ENCODE results near the gene PSMD14. TPM values are rescaled to one million over a fixed set of nuclear protein-coding genes. Genes with fewer than 3 reads are reported as not detected.
"Not testable (repeated sequence)": the region's sequence is repeated elsewhere in the genome, so short reads cannot be mapped to it uniquely, and the experiment has no call there.

PSMD14 gene
- total RNA-seq, 3 donors from 2014 or later, result 122 to 143 (median 133) TPM

GRCh38 chr2:161315380-161315779 lies 7.2 kb downstream of the PSMD14 start:
- no peaks in the 10 kb centered on the region for H3K9me3 Mint-ChIP-seq
- DNase-seq (no peak), ATAC-seq (no peak)
- peaks cover 23% of the 10 kb centered on the region for H3K36me3 Mint-ChIP-seq (ENCODE audit: insufficient read depth)
- H3K4me3 Mint-ChIP-seq, result no peak overlapping the region
- peaks cover 32% of the 10 kb centered on the region for H3K4me1 Mint-ChIP-seq (ENCODE audit: low read depth)
- no peaks in the 10 kb centered on the region for H3K27me3 Mint-ChIP-seq (ENCODE audit: low read depth)

GRCh38 chr2:161316701-161317100 lies 8.5 kb downstream of the PSMD14 start:
- H3K9me3 Mint-ChIP-seq, result no peaks in the 10 kb centered on the region

DNA sequence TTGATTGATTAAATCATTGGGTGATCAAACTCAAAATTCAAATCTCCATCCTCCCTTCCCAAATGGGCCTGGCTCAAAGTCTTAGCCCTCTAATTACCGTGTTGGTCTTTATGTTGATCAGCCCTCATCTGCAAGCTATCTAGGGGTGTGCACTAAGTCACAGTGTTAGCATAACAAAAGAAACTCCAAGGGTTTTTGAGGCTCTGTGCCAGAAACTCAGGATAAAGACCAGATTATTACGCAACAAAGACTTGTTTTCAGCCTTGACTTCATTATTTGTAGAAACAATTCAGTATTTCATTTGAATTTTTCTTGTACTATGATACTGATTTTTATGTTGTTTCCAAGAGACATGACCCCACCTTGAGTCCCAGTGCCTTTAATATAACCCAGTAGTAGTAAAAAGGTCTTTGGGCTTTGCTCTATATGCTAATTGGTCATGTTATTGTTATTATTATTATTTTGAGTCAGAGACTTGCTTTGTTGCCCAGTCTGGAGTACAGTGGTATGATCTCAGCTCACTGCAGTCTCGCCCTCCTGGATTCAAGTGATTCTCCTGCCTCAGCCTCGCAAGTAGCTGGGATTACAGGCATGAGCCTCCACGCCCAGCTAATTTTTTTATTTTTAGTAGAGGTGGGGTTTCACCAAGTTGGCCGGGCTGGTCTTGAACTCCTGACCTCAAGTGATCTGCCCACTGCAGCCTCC lies 13.9 kb downstream of the PSMD14 start:
- ATAC-seq (no peak), DNase-seq (no peak)
- Mint-ChIP-seq H3K27me3 (ENCODE audit: low read depth) (no peaks in the 10 kb centered on the region), H3K36me3 (ENCODE audit: insufficient read depth) (peaks cover 49% of the 10 kb centered on the region), H3K4me1 (ENCODE audit: low read depth) (peaks cover 12% of the 10 kb centered on the region), H3K4me3 (no peak overlapping the region), H3K9me3 (no peaks in the 10 kb centered on the region)

More at GRCh38 chr2:161316701-161317100, 8.5 kb downstream of the PSMD14 start:
- ATAC-seq, result no peak
- Mint-ChIP-seq H3K4me3 (no peak overlapping the region), H3K36me3 (ENCODE audit: insufficient read depth) (peaks cover 30% of the 10 kb centered on the region), H3K4me1 (ENCODE audit: low read depth) (peaks cover 28% of the 10 kb centered on the region), H3K27me3 (ENCODE audit: low read depth) (no peaks in the 10 kb centered on the region)
- no peak for DNase-seq

GRCh38 chr2:161324876-161325275 lies 16.7 kb downstream of the PSMD14 start:
- no peaks in the 10 kb centered on the region for H3K9me3 Mint-ChIP-seq
- no peak overlapping the region for H3K4me3 Mint-ChIP-seq
- H3K36me3 Mint-ChIP-seq (ENCODE audit: insufficient read depth), result peaks cover 48% of the 10 kb centered on the region
- DNase-seq (no peak), ATAC-seq (no peak)
- H3K27me3 Mint-ChIP-seq (ENCODE audit: low read depth), result no peaks in the 10 kb centered on the region
- peaks cover 9% of the 10 kb centered on the region for H3K4me1 Mint-ChIP-seq (ENCODE audit: low read depth)

DNA sequence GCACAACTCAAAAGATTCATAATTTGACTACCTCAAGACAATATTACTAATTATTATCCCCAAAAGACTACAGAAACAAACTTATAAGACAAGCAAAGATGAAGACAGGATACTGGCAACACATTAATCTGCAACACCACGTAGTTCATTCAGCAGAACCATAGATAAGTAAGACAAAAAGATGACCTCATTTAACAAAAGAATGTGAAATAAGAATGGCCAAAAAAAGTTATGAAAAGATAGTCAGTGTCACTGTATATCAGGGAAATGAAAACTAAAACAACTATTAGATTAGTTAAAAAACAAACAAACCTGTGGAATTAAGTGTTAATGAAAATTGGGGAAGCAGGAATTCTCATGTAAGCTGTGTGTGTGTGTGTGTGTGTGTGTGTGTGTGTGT lies 19.4 kb downstream of the PSMD14 start:
- Mint-ChIP-seq H3K4me1 (ENCODE audit: low read depth) (peaks cover 9% of the 10 kb centered on the region), H3K9me3 (no peaks in the 10 kb centered on the region), H3K27me3 (ENCODE audit: low read depth) (no peaks in the 10 kb centered on the region), H3K36me3 (ENCODE audit: insufficient read depth) (peaks cover 40% of the 10 kb centered on the region), H3K4me3 (no peak overlapping the region)
- no peak for DNase-seq
- no peak for ATAC-seq

- DNase-seq (no peak), ATAC-seq (no peak)
- no peaks in the 10 kb centered on the region for H3K9me3 Mint-ChIP-seq
- no peaks in the 10 kb centered on the region for H3K27me3 Mint-ChIP-seq (ENCODE audit: low read depth)
- H3K4me3 Mint-ChIP-seq, result no peak overlapping the region
- peaks cover 17% of the 10 kb centered on the region for H3K36me3 Mint-ChIP-seq (ENCODE audit: insufficient read depth)
- H3K4me1 Mint-ChIP-seq (ENCODE audit: low read depth), result peaks cover 6% of the 10 kb centered on the region
These were observed 24.2 kb downstream of the PSMD14 start for GRCh38 chr2:161332371-161332967.

DNA sequence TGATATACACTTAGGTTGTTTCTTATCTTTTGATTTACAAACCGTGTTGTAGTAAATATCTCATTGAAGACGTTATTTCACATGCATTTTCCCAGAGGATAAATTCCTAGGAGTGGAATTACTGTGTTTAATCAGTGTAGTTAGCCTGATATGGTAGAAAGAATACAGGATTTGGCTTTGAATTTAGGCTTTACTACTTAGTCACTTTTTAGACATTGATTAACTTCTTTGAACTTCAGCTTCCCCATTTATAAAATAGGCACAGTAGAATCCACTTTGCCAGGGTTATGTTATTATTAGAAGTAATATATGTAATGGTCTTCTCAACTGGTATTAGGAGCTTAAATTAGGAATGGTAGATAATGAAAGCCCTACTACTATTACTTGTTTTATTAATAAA lies 27.4 kb downstream of the PSMD14 start:
- peaks cover 22% of the 10 kb centered on the region for H3K36me3 Mint-ChIP-seq (ENCODE audit: insufficient read depth)
- peaks cover 10% of the 10 kb centered on the region for H3K4me1 Mint-ChIP-seq (ENCODE audit: low read depth)
- ATAC-seq, result no peak
- H3K4me3 Mint-ChIP-seq, result no peak overlapping the region
- no peaks in the 10 kb centered on the region for H3K27me3 Mint-ChIP-seq (ENCODE audit: low read depth)
- H3K9me3 Mint-ChIP-seq, result no peaks in the 10 kb centered on the region
- no peak for DNase-seq

DNA sequence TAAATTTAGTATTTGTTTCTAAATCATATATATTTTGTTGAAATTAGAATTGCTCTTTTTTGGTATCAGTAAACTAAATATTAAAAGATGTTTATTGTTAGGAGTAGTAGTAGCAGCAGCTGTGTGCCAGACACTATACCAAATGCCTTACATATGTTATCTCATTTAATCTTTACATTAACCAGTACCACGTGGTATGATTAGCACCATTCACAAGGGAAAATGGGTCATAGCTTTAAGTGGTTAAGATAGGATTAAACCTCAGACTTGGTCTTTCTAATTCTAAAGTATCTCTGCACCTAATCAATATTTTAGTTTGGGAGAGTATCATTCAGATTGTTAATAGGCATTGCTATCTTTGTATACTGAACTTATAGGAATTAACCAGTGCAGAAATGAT lies 29.0 kb downstream of the PSMD14 start:
- no peak overlapping the region for H3K4me3 Mint-ChIP-seq

GRCh38 chr2:161339532-161339931 lies 31.3 kb downstream of the PSMD14 start:
- ATAC-seq; H3K27me3 Mint-ChIP-seq (ENCODE audit: low read depth); H3K4me1 Mint-ChIP-seq (ENCODE audit: low read depth); DNase-seq; H3K4me3 Mint-ChIP-seq: not testable (repeated sequence)
- H3K36me3 Mint-ChIP-seq (ENCODE audit: insufficient read depth), result peaks cover 32% of the 10 kb centered on the region
- H3K9me3 Mint-ChIP-seq, result peaks cover 15% of the 10 kb centered on the region

More for the DNA sequence above, 29.0 kb downstream of the PSMD14 start:
- H3K27me3 Mint-ChIP-seq (ENCODE audit: low read depth), result no peaks in the 10 kb centered on the region
- H3K36me3 Mint-ChIP-seq (ENCODE audit: insufficient read depth), result peaks cover 23% of the 10 kb centered on the region
- DNase-seq, result no peak
- peaks cover 5% of the 10 kb centered on the region for H3K9me3 Mint-ChIP-seq
- no peak for ATAC-seq
- peaks cover 10% of the 10 kb centered on the region for H3K4me1 Mint-ChIP-seq (ENCODE audit: low read depth)

GRCh38 chr2:161340930-161341413 lies 32.7 kb downstream of the PSMD14 start:
- peaks cover 15% of the 10 kb centered on the region for H3K9me3 Mint-ChIP-seq
- DNase-seq; ATAC-seq; H3K4me3 Mint-ChIP-seq; H3K27me3 Mint-ChIP-seq (ENCODE audit: low read depth); H3K4me1 Mint-ChIP-seq (ENCODE audit: low read depth): not testable (repeated sequence)
- H3K36me3 Mint-ChIP-seq (ENCODE audit: insufficient read depth), result peaks cover 36% of the 10 kb centered on the region

DNA sequence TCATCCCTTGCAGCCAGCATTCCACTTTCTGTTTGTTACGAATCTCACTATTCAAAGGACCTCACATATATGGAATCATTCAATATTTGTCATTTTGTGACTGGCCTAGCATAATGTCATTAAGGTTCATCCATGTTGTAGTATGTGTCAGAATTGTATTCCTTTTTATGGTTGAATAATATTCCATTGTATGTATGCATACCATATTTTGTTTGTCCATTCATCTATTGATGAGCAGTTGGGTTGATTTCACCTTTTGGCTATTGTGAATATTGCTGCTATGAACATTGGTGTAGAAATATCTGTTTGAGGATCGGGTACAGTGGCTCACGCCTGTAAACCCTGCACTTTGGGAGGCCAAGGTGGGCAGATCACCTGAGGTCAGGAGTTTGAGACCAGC lies 35.0 kb downstream of the PSMD14 start:
- DNase-seq, result no peak
- Mint-ChIP-seq H3K27me3 (ENCODE audit: low read depth) (no peaks in the 10 kb centered on the region), H3K4me3 (no peak overlapping the region), H3K36me3 (ENCODE audit: insufficient read depth) (peaks cover 48% of the 10 kb centered on the region), H3K4me1 (ENCODE audit: low read depth) (peaks cover 13% of the 10 kb centered on the region), H3K9me3 (peaks cover 15% of the 10 kb centered on the region)
- ATAC-seq, result no peak

- Mint-ChIP-seq H3K4me3 (no peak overlapping the region), H3K27me3 (ENCODE audit: low read depth) (no peaks in the 10 kb centered on the region), H3K36me3 (ENCODE audit: insufficient read depth) (peaks cover 46% of the 10 kb centered on the region), H3K4me1 (ENCODE audit: low read depth) (peaks cover 15% of the 10 kb centered on the region), H3K9me3 (peaks cover 15% of the 10 kb centered on the region)
- DNase-seq (no peak), ATAC-seq (no peak)
These were observed 36.5 kb downstream of the PSMD14 start for GRCh38 chr2:161344692-161345091.

DNA sequence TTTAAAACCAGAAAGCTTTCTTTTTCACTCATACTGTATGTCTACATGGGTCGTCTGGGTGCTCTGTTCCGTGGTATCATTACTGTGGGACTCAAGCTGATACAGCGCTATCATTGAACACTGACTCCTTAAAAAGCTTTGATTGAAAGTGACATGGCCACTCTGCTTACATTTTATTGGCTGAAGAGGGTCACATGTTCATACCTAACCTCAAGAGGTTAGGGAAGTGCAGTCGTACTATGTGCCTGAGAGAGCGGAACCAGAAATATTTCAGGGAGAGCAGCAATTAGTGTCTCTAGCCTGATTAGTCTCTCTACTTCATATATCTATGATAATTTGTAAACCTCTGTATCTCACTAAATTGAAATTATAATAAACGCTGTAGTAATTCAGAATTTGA lies 43.5 kb downstream of the PSMD14 start:
- Mint-ChIP-seq H3K36me3 (ENCODE audit: insufficient read depth) (peaks cover 23% of the 10 kb centered on the region), H3K27me3 (ENCODE audit: low read depth) (no peaks in the 10 kb centered on the region), H3K4me3 (no peak overlapping the region), H3K4me1 (ENCODE audit: low read depth) (peaks cover 24% of the 10 kb centered on the region), H3K9me3 (no peaks in the 10 kb centered on the region)
- no peak for ATAC-seq
- DNase-seq, result no peak

DNA sequence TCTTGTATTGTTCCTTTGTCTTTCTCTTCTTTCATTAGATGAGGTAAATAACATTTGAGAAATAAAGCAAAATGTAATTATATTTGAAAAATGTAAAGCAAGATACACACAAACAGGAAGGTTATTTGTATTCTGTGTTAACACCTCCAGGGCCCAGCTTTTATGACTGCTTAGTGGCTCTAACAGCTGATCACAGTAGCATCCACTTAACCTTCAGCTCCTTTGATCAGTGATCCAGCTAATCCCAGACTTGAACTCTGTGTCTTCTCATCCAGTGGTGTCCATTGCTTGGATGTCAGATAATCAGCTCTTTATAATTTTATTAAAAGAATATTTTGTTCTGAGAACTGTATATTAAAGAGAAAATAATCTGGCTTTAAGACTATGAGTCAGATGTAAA lies 44.5 kb downstream of the PSMD14 start:
- H3K9me3 Mint-ChIP-seq, result no peaks in the 10 kb centered on the region
- H3K4me1 Mint-ChIP-seq (ENCODE audit: low read depth), result peaks cover 25% of the 10 kb centered on the region
- no peaks in the 10 kb centered on the region for H3K27me3 Mint-ChIP-seq (ENCODE audit: low read depth)
- peaks cover 18% of the 10 kb centered on the region for H3K36me3 Mint-ChIP-seq (ENCODE audit: insufficient read depth)
- DNase-seq (no peak), ATAC-seq (no peak)
- H3K4me3 Mint-ChIP-seq, result no peak overlapping the region

- ATAC-seq, result no peak
- no peaks in the 10 kb centered on the region for H3K9me3 Mint-ChIP-seq
These were observed 45.3 kb downstream of the PSMD14 start for GRCh38 chr2:161353543-161353942.

More at GRCh38 chr2:161353543-161353942, 45.3 kb downstream of the PSMD14 start:
- DNase-seq, result no peak
- H3K4me3 Mint-ChIP-seq, result no peak overlapping the region
- H3K4me1 Mint-ChIP-seq (ENCODE audit: low read depth), result peaks cover 27% of the 10 kb centered on the region
- H3K27me3 Mint-ChIP-seq (ENCODE audit: low read depth), result no peaks in the 10 kb centered on the region
- H3K36me3 Mint-ChIP-seq (ENCODE audit: insufficient read depth), result peaks cover 21% of the 10 kb centered on the region
